ENCODE measurements around the gene COX7B.
"Not testable (repeated sequence)": the region's sequence is repeated elsewhere in the genome, so short reads cannot be mapped to it uniquely, and the experiment has no call there.

COX7B gene, protein sequence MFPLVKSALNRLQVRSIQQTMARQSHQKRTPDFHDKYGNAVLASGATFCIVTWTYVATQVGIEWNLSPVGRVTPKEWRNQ

DNA sequence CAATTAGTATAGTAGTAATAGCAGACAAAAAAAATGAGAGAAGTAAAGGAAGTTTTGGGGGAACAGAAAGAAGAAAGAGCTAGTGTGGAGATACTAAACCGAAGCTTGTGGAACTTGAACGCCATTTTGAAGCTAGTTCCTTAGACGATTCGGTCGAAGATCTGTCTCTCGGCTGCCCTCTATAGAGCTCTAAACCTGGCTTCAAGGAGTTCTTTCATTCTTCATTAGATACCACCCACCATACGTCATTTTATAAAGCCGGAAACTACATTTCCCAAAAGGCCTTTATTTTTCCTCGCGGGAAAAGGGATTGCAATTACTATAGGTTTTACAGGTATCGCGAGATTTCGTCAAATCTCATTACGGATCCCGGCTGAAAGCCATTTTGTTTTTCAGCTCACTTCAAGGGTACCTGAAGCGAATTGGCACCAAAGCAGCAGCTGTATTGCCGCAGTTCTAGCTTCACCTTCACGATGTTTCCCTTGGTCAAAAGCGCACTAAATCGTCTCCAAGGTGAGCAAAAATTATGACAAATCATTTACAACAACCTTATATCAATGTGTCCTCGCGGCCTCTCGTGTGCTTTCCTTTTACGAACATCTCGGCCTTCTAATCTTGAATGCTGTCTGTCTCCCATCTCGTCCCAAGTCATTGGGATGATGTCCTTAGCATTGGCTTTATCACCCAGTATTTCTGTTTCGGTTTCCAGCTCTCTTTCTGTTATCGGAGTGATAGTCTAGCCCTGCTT is at the start of gene COX7B:
TSS of gene COX7B (plus strand) at position 388 of the 748 bp plus-strand sequence. CDS start at position 474, 86 bp downstream.
- peak; percentile 87 to 98 (median 97) for DNase-seq

DNA sequence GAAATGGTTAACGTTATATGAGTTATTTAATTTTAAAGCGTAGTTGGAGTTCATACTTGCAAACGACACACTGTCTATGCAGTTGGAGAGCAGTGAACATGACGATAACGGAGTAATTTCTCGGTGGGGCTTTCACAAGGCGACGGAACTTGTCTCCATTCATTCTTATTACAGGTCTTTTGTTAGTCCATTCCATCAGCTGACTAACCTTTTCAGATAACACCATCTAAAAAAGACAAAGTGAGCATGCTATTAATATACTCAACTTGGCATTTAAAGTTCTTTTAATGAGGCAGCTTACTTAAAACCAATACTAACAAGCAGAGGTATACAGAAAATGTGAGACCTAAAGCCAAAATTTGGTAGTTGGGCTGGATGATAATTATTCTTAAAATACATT is 23.9 kb upstream of the COX7B start:
- no peak for DNase-seq

DNA sequence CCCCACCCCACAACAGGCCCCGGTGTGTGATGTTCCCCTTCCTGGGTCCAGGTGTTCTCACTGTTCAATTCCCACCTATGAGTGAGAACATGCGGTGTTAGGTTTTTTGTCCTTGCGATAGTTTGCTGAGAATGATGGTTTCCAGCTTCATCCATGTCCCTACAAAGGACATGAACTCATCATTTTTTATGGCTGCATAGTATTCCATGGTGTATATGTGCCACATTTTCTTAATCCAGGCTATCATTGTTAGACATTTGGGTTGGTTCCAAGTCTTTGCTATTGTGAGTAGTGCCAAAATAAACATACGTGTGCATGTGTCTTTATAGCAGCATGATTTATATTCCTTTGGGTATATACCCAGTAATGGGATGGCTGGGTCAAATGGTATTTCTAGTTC is 17.9 kb upstream of the COX7B start:
- DNase-seq: not testable (repeated sequence)

DNA sequence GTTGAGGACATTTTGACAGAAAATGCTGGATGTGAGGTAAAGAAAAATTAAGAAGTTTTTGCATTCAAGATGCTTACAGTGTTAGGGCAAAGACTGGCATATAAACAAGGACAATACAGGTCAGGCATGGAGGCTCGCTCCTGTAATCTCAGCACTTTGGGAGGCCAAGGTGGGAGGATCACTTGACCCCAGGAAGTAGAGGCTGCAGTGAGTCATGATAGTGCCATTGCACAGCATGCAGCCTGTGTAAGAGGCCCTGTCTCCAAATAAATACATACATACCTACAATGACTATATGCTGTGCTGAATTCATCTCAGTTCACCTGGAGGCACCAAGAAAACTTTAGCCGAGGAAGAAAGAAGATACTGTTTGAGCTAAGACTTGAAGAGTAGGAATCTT is 6.4 kb upstream of the COX7B start:
- DNase-seq: no peak

DNA sequence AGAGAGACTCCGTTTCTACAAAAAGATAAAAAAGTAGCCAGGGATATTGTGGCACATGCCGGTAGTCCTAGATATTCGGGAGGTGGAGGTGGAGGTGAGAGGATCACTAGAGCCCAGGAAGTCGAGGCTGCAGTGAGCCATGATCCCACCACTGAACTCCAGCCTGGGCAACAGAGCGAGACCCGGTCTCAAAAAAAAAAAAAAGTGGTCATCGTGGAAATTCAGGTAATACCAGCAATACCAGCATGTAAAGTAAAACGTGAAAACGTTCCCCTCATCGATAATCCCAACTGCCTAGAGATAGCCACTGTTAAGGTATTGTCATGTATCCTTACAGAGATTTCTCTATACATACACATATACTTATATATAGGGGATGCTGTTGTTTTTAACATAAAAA is 5.6 kb upstream of the COX7B start:
- no peak for DNase-seq

DNA sequence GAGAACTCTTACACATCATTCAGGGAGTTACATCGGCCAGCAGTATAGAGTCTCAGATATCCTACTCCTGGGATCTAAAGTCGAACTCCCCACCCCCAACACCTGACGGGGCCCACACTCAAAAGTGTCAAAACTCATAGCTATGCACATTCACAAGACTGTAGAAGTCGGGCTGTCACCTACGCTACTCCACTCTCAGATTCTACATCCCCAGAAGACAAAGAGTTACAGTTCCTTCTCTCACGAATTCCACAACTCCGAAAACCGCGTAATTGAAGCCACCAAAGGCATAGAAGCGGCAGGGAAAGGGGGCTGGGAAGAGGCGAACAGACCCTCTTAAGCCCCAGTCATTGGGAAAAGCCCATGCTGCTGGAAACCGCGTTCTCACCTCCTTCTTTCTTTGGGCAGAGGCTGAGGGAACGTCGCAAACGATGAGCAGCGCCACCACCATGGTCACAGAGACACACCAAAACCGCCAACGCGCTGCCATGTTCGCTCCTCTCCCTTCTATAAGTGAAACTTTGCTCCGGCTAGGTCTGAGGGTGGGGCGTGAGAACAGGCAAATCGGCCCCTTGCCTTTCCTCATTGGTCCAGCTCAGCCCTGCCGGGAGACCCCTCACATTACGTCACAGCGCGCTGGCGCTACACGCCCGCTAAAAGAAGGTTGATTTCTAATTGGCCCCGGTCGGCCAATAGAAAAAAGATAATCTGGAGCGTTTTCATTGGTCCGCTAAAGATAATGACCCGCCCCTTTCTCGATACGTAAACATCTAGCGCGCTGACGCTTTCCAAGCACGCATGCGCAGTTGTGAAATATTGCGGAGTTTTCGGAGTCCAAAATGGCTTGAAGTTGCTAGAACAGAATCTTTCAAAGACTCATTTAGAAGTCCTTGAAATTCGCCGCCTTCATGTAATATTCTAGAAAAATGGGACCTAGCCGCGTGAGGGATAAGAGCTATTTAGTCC is 4.1 kb upstream of the COX7B start, which contains the start of gene MAGT1:
TSS of gene MAGT1 (minus strand) at position 515 of the 966 bp plus-strand sequence. CDS start at position 490, 25 bp downstream.
- DNase-seq: peak; percentile 93 to 97 (median 96)

DNA sequence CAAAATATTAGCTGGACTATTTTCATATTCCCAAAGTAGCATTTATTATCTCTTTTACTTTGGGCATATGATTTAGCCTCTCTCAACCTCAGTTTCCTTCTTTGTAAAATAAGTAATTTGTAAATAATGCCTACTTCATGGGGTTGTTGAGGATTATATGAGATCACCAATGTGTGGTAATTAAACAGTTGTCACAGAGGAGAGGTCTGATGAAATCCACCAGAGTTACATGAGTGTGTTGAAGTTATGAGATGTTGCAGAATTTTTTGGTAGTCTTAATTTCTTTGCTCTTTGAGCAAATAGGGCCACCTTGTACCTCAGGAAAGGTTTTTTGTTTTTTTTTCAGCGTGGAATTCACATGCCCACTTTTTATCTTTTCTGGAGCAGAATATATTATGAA is 1.4 kb downstream of the COX7B start:
- DNase-seq: peak in 2 of 3 donors; percentile 65 to 70

DNA sequence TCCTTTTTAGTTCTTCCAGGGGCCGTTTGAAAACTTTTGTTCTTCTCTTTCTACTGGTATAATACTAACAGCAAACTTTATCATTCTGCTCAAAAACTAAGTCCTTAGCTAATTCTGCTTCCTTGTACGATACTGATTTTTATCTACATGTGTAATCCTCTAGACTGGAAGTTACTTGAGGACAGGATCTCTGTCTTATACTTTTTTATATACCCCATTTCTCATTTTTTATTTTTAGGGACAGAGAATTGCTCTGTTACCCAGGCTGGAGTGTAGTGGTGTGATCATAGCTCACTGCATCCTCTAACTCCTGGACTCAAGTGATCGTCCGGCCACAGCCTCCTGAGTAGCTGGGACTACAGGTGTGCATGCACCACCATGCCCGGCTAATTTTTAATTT is 2.2 kb downstream of the COX7B start:
- DNase-seq: no peak

DNA sequence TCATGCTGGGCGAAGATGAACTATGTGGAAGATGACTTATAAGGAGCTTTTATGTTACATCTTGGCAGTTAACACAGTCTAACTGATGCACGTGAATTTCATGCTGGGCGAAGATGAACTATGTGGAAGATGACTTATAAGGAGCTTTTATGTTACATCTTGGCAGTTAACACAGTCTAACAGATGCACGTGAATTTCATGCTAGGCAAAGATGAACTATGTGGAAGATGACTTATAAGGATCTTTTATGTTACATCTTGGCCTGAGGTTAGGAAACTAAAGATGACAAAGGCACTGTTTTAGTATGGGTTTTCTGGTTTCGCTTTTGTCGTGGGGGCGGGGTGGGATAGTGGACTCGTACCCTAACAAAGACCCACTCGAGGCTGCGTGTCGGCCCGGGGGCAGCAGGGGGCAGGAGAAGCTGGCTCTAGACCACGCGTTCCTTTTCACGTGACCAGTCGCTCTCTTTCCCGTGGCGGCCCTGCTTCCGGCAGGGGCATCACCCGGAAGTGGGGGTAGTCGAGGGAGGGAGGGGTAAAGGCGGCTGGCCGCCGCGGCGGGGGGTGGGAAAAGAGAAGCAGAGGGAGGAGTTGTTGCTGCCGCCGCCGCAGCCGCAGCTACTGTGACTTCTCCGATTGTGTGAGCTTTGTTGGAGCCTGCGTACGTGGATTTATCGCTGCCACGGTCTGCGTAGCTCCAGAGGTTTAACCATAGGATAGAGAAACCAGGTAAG is 11.0 kb downstream of the COX7B start, which contains the start of gene ATP7A:
TSS of gene ATP7A (plus strand) at position 586 of the 733 bp plus-strand sequence. CDS start 60,949 bp downstream, outside the sequence.
- DNase-seq: peak; percentile 91 to 94 (median 93)

DNA sequence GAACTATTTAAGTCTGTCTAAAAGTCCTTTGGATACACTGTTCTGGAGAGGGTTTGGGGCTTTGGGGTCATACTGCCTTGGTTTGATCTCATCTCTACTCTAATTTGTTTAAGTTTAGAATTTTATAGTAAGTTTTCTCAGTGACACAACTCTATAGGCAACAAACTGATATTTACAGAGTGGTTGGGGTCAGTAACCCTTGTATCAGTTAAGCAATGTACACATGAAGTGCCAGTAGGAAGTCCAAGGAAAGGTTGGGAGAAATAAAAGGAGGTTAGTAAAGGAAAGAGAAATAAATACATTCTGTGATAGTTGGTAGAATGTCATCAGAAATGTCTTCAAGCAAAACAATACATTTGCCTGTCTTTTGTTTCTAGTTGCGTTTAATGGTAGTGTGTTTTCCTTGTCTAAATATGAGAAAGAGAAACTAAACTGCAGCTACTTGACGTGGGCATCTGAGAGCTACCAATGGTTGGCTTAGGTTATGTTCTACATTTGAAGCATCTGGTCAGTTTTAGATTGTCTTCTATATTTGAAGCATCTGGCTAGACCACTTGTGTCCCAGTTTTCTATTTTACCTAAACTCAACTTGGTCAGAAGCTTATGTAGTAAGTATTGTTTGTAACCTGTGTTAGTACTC is 18.1 kb downstream of the COX7B start:
- DNase-seq: no peak

DNA sequence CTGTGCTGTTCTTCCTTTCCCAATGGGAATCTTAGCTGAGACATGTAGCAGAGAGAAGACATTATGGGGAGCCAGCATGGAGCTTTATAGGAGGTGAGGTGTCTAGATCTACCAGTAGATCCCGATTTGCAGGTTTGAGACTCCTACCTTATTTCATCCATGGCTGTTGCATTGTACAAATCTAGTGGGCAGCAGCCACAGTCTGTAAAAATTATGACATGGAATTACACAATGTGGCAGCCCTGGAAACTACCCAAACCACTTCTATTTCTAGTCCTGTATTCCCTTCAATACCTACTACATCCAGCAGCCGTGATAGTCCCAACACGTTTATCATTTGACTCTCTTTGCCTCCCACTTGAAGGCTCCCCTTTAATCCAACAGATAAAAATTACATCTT is 19.3 kb downstream of the COX7B start:
- peak; percentile 32 to 51 (median 43) for DNase-seq

DNA sequence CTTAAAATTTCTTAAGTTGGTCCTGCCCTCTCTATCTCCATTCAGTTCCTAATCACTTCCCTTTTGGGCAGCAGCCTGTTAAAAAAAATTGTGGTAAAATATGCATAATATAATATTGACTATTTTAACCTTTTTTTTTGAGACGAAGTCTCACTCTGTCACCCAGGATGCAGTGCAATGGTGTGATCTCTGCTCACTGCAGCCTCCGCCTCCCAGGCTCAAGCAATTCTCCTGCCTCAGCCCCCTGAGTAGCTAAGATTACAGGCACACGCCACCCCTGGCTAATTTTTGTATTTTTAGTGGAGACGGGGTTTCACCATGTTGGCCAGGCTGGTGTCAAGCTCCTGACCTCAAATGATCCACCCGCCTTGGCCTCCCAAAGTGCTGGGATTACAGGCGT is 20.1 kb downstream of the COX7B start:
- DNase-seq: not testable (repeated sequence)

DNA sequence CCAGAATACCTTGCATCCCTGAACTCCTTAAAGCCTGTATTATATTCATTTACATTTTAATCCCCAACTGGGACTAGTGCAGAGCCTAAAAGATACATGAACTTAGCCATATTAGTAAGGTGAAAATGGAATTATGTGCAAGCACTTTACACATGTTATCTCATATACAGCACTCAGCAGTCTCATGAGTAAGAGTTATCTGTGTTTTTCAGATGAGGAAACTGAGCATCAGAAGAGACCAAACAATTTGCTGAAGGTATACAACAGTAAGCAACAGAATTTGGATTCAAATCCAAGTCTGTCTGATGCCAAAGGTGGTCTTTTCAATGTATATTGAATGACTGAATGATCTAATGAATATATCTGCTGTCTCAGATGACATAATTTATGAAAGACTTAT is 23.5 kb downstream of the COX7B start:
- DNase-seq: no peak

DNA sequence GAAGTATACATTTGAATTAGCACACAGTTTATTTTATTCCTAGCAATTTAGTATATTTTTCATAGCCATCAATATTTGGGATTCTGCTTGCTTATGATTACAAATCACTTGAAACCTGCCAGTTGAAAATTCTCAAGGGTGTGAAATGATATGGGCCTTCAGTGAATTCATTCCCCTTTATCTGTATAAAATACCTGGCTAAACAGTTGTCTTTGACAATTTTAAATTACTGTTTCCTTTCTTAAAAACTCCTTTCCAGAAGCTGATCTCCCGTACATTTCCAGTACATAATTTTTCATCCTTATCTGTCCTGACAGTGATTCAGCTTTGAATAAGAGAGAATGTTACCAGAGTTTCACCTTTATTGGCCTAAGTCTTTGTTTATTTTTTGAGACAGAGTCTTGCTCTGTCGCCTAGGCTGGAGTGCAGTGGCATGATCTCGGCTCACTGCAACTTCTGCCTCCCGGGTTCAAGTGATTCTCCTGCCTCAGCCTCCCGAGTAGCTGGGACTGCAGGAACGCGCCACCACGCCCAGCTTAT is 25.1 kb downstream of the COX7B start:
- DNase-seq: no peak

DNA sequence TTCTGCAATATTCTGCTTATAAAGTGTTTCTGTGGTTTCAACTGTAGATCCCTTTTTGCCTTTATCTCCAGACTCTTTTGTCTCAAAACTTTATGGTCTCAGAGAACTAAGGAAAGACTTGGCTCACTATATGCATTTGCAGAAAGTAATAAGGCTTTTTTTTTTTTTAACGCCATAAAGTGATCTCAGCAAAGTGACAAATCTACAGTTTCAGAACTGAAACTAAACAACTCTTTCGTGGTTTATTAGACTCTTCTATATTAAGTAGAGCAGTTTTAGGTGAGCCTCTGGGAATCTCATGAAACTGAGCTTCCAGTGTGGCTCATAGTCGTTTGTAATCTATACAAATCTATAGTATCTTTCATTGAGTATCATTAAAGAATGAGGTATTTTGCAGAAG is 26.5 kb downstream of the COX7B start:
- peak in 1 of 3 donors; percentile 20 for DNase-seq

DNA sequence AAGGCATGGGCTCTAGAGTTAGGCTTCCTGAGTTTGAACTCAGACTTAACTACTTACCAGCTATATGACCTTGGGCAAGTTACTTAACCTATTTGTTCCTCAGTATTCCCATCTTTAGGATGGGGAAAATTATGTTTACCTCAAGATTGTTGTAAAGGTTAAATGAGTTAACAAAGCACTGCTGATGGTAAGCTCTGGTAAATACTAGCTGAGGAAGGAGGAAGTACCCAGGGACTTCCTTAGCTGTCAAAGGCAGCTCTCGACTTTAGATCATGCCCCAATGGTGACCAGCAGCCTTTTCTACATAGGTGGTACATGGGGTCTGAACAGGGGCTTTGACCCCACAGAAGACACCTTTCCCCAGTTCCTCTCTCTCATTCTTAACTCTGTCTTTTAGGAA is 31.3 kb downstream of the COX7B start:
- peak in 1 of 3 donors; percentile 32 for DNase-seq

DNA sequence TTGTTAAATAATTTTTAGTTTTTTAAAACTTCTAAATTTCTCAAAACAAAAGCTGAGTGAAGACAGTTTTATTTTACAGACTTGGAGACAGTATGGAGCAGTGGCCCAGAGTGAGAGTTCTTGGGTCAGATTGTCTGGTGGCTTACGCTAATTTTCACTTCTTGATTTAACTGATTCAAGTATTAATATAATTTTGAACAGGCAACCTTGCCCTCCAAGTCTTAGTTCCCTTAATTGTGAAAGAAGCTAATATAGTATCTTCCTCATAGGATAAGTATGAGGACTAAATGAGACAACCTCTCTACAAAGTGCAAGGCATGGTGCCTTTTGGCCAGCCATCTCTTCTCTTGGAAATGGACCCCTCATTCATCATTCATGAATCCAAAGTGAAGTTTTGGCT is 36.6 kb downstream of the COX7B start:
- DNase-seq: peak in 1 of 3 donors; percentile 37

DNA sequence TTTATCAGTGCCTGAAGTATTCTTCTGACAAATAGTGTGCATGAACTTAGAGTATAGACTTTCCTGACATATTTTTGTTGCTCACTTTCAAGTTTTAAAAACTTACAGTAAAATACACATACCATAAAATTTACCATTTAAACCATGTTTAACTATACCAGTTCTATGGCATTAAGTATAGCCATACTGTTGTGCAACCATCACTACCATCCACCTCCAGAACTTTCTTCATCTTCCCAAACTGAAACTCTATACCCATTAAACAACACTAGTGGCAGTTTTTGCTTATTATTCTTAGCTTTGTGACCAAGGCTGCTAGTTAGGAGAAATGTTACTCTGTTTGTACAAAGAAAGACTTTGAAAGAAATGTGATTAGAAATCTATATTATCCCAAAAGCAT is 37.0 kb downstream of the COX7B start:
- no peak for DNase-seq

DNA sequence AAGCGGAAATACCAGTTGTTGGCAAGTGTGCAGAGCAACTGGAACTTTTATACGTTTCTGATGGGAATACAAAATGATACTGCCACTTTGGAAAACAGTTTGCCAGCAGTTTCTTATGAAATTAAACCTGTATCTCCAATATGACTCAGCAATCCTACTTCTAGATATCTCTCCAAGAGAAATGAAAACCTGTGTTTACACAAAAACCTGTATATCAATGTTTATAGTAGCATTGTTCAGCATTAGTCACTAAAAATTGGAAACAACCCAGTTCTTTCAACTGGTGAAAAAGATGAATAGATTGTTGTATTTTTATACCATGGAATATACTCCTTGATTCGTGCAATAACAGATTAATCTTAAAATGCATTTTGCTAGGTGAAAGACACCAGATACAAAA is 38.0 kb downstream of the COX7B start:
- DNase-seq: no peak

DNA sequence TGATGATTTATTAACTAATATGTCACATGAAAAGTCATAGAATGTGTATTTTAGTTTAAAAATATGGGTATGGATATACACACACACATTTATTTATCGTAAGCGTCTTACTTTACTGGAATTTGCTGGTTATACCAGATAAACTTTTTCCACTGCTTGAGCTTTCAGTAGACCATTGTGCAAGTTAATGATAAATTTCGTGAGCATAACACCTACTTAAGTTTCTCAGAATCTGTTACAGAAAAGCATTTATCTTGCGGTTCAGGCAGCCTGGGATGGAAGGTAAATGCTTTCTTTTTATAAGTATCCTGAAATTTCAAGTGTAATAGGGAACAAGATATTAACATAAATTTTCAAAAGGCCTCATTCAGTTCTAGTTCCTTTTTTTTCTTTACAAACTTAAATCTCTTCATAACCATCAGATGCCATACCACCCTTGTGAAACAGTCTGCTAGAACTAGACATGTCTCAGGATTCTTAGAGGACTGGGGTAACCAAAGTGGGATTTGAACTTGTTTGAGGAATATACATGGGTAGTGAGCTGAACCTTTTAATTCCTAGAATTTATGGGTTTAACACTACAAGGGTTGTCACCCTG is 38.9 kb downstream of the COX7B start:
- no peak for DNase-seq

DNA sequence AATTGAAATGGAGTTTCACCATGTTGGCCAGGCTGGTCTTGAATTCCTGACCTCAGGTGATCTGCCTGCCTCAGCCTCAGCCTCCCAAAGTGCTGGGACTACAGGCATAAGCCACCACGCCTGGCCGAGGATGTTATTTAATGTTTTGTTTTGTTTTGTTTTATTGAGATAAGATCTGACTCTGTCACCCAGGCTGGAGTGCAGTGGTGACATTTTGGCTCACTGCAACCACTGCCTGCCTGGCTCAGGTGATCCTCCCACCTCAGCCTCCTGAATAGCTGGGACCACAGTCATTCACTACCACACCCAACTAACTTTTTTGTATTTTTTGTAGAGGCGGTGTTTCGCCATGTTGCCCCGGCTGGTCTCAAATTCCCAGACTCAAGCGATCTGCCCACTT is 45.8 kb downstream of the COX7B start:
- not testable (repeated sequence) for DNase-seq

All from suppressor macrophage treated with lipopolysaccharide for 1 hour (primary cell).